Right ventricle myocardium superior (tissue), 1 donor: ENCODE results near the gene UCP3. TPM values are rescaled to one million over a fixed set of nuclear protein-coding genes. Genes with fewer than 3 reads are reported as not detected.

ENCODE experiments used
- ATAC-seq: fragments of 200-7000 bp; cut with Tn5 transposase; one replicate; pipeline ENCODE4 v1.9.1; 2020; ENCODE audit warnings: mild to moderate bottlenecking; ENCODE audit not compliant: poor library complexity
- DNase-seq: peaks from one replicate; pipeline ENCODE4 v3.0.0-alpha.2; 2020
- intact Hi-C: fragments of 100-400 bp; cut with DNase I; formaldehyde crosslinking; loops from one replicate; pipeline ENCODE4 v1.11.2; 2022
- total RNA-seq: library from RNA; stranded (reverse); fragmentation: NEBNext Ultra II Directional; extraction: Animal tissue kit (Norgen Biotek cat#: 25700); gene quantifications from one replicate; pipeline ENCODE4 v1.2.1, GENCODE V29; 2021
- donor health status: DM: no; HTN: yes; CAD: no; lungs with severe emphysema.

Gene UCP3
- total RNA-seq, 1 donor from 2014 or later, result 17.2 TPM

- intact Hi-C loops, result no loop called here
- ATAC-seq, result no peak
- no peak for DNase-seq
Measured at GRCh38 chr11:74005721-74006517, 3.0 kb downstream of the UCP3 start.

- intact Hi-C loops, result no loop called here
- DNase-seq (no peak), ATAC-seq (no peak)
Measured at GRCh38 chr11:74004759-74005615, 3.9 kb downstream of the UCP3 start.

- ATAC-seq, result no peak
- intact Hi-C loops, result no loop called here
- DNase-seq, result no peak
Measured at GRCh38 chr11:74004046-74004695, 4.7 kb downstream of the UCP3 start.

GRCh38 chr11:74002832-74003231, 6.1 kb downstream of the UCP3 start:
- intact Hi-C loops, result no loop called here
- ATAC-seq (no peak), DNase-seq (no peak)

GRCh38 chr11:74001822-74002286, 7.0 kb downstream of the UCP3 start:
- DNase-seq (no peak), ATAC-seq (no peak)
- intact Hi-C loops, result no loop called here

GRCh38 chr11:74000307-74001133, 8.4 kb downstream of the UCP3 start:
- no peak for DNase-seq
- intact Hi-C loops, result no loop called here

GRCh38 chr11:73999581-74000306, 9.1 kb downstream of the UCP3 start:
- ATAC-seq, result no peak
- intact Hi-C loops, result no loop called here
- no peak for DNase-seq

More at GRCh38 chr11:74000307-74001133, 8.4 kb downstream of the UCP3 start:
- no peak for ATAC-seq

GRCh38 chr11:73998846-73999575, 9.9 kb downstream of the UCP3 start:
- ATAC-seq (no peak), DNase-seq (no peak)
- intact Hi-C loops, result no loop called here

- ATAC-seq, result no peak
- no peak for DNase-seq
- intact Hi-C loops, result no loop called here
Measured at GRCh38 chr11:73997120-73997770, 11.6 kb downstream of the UCP3 start.

- ATAC-seq (no peak), DNase-seq (no peak)
- intact Hi-C loops, result no loop called here
Measured at GRCh38 chr11:73996161-73996747, 12.6 kb downstream of the UCP3 start.

- DNase-seq (no peak), ATAC-seq (no peak)
- intact Hi-C loops, result no loop called here
Measured at GRCh38 chr11:73995731-73996130, 13.2 kb downstream of the UCP3 start.

- intact Hi-C loops, result no loop called here
- ATAC-seq (peak; percentile 51), DNase-seq (no peak)
Measured at GRCh38 chr11:73995247-73995646, 13.6 kb downstream of the UCP3 start.

- DNase-seq (no peak), ATAC-seq (no peak)
- intact Hi-C loops, result no loop called here
Measured at GRCh38 chr11:73991471-73992006, 17.3 kb downstream of the UCP3 start.

- DNase-seq, result no peak
- intact Hi-C loops, result no loop called here
- no peak for ATAC-seq
Measured at GRCh38 chr11:73990730-73991129, 18.2 kb downstream of the UCP3 start.

- intact Hi-C loops, result no loop called here
- no peak for DNase-seq
Measured at GRCh38 chr11:73989156-73989555, 19.7 kb downstream of the UCP3 start.

GRCh38 chr11:73988227-73988626, 20.7 kb downstream of the UCP3 start:
- ATAC-seq (no peak), DNase-seq (no peak)
- intact Hi-C loops, result no loop called here

More at GRCh38 chr11:73989156-73989555, 19.7 kb downstream of the UCP3 start:
- ATAC-seq, result no peak
